Activated T-helper 1 cell treated with anti-CD3 and anti-CD28 coated beads, Interleukin-2, amount 50 U/mL, for 16 hours (primary cell): ENCODE measurements around the gene LRRC56.

Experiments used
- DNase-seq, 2 donors: peaks; one replicate each; pipeline ENCODE4 v3.0.0-alpha.2; 2020; ENCODE audit warnings: low read depth in 1 of 2, low spot score in 1 of 2

The LRRC56 gene

GRCh38 chr11:536841-537621, at the start of gene LRRC56:
Gene LRRC56 (plus strand): TSS chr11:537527. CDS start chr11:540685, 3,158 bp downstream.
- DNase-seq = peak; percentile 73 to 88

GRCh38 chr11:487571-488021, 49.7 kb upstream of the LRRC56 start:
- DNase-seq = no peak

GRCh38 chr11:488062-488461, 49.3 kb upstream of the LRRC56 start:
- DNase-seq = no peak

GRCh38 chr11:488579-488978, 48.7 kb upstream of the LRRC56 start:
- DNase-seq = no peak

GRCh38 chr11:488992-489391, 48.3 kb upstream of the LRRC56 start:
- DNase-seq = no peak

- no peak for DNase-seq
Measured at GRCh38 chr11:489610-490185, 47.6 kb upstream of the LRRC56 start.

- no peak for DNase-seq
Measured at GRCh38 chr11:490186-490929, 47.0 kb upstream of the LRRC56 start.

GRCh38 chr11:490930-491260, 46.4 kb upstream of the LRRC56 start:
- no peak for DNase-seq

GRCh38 chr11:491358-491757, 46.0 kb upstream of the LRRC56 start:
- DNase-seq = no peak

- DNase-seq = no peak
Measured at GRCh38 chr11:492427-493226, 44.7 kb upstream of the LRRC56 start.

GRCh38 chr11:494761-495536, 42.4 kb upstream of the LRRC56 start:
- DNase-seq = no peak

GRCh38 chr11:495537-495931, 41.8 kb upstream of the LRRC56 start:
- no peak for DNase-seq

GRCh38 chr11:496834-497564, 40.3 kb upstream of the LRRC56 start:
- DNase-seq = no peak

GRCh38 chr11:497565-498296, 39.6 kb upstream of the LRRC56 start:
- DNase-seq = no peak

GRCh38 chr11:498297-499181, 38.8 kb upstream of the LRRC56 start:
- DNase-seq = no peak

- no peak for DNase-seq
Measured at GRCh38 chr11:499201-500076, 37.9 kb upstream of the LRRC56 start.

GRCh38 chr11:501001-501682, 36.2 kb upstream of the LRRC56 start:
- DNase-seq = no peak
